Endometrial microvascular endothelial cells (primary cell): ENCODE results near the gene BCKDK. TPM values are rescaled to one million over a fixed set of nuclear protein-coding genes. Genes with fewer than 3 reads are reported as not detected.

ENCODE experiments used
- in situ Hi-C: cut with HindIII; loops from 2 replicates; pipeline ENCODE4 v1.10.0; 2017; ENCODE audit warnings: low sequenced_read_pairs, low pct_unique_long_range_greater_than_20kb; ENCODE audit errors: inconsistent ontology term
- total RNA-seq: library from RNA; depleted of rRNA; stranded (reverse); fragments of >200 nt; gene quantifications from one replicate; pipeline ENCODE4 v1.2.3, GENCODE V29; 2015; ENCODE audit errors: inconsistent ontology term

BCKDK gene
- 88.6 TPM for total RNA-seq

DNA sequence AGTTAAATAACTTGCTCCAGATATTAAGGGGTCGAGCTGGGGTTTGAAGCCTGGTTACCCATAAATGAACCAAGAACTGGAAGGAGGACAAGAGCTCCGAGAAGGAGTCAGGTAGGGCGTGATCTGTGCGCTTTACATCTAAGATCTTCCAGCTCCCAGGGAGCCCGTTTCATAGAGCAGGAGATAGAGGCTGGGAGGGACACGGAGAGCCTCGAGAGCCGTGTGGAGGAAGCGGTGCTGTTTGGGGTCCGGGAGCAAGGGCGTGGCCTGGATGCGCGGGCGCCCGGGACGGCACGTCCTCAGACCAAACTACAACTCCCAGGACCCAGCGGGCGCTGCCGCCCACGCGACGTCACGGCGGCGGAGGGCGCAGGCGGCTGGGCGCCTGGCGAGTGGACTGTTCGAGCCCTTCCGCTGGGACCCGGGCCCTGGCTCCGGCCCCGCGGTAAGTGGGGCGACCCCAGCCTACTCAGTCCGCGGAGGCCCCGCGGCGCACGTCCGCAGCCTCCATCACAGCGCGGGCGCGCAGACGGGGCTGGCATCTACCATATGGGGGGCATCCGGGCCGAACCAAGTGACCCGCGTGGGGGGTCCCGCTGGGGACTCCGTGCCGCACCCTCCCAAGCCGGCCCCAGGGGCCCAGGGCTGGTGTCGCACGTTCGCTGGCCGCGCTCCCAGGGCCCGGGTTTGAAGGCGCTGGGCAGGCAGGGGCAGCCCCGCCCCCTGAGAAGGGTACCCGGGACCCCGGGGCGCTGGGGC is at the start of gene BCKDK:
Gene BCKDK (plus strand): TSS at position 352 of the 759 bp plus-strand sequence. CDS start 838 bp downstream, outside the sequence.
- in situ Hi-C loops: no loop called here

DNA sequence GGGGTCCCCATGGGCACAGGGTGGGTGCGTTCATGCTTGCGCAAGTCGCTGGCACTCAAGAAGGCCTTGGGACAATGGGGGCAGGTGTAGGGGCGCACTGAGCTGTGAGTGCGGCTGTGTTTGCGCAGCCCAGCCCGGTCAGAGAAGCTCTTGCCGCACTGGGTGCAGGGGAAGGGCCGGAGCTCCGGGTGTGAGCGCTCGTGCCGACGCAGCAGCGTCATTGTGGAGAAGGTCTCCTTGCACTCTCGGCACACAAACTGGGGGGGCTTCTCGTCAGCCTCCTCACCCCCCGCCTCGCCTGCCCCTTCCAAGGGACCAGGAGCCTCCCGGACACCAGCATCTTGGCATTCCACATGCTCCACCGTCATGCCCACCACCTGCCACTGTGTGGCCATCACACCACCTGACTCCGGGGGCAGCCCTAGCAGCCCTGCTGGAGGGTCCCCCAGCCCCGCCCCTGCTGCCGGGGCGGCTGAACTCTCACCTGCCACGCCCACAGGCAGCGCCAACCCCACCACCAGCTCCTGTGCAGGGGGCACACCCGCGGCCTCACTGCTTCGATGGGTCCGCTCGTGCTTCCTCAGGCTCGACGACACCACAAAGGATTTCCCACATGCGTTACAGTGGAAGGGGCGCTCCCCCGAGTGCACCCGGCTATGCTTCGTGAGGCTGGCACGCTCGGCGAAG is 46.9 kb upstream of the BCKDK start:
- in situ Hi-C loops: loop anchor here (25.0 kb wide), 1 partner anchor 99 kb away; the partner anchor contains the start of gene SETD1A

DNA sequence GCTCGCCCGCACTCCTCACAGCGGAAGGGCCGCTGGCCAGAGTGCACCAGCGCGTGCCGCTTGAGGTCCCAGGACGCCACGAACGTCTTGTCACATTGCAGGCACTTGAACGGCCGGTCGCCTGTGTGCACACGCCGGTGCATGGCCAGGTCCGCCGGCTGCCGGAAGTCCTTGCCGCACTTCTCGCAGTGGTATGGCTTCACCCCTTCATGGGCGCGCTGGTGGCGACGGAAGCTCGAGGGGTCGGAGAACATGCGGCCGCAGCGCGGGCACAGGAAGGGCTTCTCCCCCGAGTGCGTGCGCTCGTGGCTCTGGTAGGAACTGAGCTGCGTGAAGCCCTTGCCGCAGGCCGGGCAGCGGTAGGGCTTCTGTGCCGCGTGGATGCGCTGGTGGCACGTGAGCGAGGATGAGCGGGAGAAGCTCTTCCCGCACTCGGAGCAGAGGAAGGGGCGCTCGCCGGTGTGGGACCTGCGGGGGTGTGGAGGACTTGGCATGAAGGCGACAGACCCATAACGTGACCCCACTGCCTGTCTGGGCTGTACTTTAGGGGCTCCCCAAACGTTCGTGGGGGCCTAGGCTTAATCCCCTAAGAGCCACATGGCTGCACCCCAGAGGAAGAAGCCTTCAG is 46.3 kb upstream of the BCKDK start:
- in situ Hi-C loops: loop anchor here (25.0 kb wide), 1 partner anchor 100 kb away; the partner anchor contains the start of gene SETD1A

DNA sequence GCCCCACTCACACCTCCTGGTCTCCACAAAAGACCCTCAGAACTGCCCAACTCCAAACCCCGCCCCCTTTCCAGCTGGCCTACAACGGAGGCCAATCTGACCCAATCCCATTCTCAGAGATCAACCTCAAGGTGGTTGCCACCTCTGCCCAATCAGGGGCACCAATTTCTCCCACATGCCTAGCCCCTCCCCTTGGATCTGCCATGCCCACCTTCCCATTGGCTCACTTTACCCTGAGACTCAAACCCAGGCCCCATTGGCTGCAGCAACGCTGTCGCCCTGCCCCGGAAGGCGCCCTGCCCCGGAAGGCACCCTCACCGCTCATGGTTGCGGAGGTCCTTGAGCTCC is 44.7 kb upstream of the BCKDK start:
- in situ Hi-C loops: loop anchor here (25.0 kb wide), 1 partner anchor 101 kb away; the partner anchor contains the start of gene SETD1A

DNA sequence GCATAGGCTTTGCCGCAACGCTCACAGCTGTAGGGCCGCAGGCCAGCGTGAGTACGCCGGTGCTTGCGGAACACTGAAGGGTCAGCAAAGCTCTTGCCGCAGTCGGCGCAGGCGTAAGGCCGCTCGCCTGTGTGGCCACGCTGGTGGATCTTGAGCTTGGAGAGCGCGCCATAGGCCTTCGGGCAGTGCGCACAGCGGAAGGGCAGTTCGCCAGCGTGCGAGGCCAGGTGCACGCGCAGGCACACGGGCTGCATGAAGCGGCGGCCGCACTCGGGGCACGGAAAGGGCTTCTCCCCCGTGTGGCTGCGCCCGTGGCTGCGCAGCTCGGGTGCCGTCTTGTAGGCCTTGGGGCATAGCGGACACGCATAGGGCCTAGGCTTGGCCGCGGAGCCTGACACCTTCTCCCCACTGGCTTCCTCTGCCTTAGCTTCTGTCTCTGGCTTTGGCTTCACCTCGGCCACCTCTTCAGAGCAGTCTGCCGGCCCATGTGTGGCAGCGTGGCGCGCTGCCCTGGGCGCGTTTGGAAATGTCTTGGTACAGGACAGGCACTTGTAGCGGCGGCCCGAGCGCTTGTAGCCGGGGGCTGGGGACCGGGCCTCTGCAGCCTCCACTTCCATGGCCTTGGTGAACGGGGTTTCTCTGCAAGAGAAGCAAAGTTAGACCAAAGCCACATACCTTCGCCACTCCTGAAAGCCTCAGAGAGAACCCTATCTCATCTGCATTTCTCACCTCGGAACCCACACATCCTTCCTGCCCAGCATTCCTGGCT is 44.2 kb upstream of the BCKDK start:
- in situ Hi-C loops: loop anchor here (25.0 kb wide), 1 partner anchor 102 kb away; the partner anchor contains the start of gene SETD1A

DNA sequence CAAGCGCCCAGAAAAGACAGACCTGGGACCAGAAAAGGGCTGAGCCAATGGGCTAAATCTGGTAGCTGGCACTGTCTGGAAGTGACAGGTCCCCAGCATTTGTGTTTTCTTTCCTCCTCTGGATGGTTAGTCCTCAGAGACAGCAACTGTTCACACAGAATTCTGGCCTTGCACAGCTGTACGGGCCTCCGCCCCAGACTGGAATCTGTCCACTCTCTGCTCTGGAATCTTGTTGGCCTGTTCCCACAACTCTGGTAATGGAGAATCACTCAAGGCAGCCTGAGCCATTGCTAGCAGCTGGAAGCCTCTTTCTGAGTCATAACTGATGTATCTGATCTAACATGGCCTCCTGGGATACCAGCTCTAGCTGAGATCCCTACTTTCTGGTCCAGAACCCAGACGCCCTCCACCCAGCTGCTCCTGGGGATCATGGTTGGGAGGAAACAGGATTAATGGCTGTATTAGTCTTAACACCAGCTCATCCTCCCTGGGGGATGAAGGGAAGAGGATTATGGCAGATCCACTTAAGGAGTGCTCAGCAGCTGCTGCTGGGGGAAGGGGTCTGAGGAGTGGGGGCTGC is 43.2 kb upstream of the BCKDK start:
- in situ Hi-C loops: loop anchor here (25.0 kb wide), 1 partner anchor 103 kb away; the partner anchor contains the start of gene SETD1A

DNA sequence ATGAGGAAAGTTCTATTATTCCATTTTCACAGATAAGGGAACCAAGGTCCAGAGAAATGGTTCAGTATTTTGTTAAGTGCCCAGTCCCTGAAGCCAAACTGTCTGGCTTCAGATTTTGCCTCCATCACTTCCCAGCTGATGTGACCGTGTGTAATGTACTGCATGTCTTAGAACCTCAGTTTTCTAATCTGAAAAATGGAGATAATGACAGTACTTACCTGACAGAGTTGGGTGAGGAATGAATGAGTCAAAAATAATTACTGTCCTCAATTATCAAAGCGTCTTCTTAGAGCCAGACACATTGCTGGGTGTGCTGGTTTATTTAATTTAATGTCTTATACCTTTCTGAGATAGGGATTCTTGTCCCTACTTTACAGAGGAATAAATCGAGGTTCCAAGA is 40.8 kb upstream of the BCKDK start:
- in situ Hi-C loops: loop anchor here (25.0 kb wide), 1 partner anchor 105 kb away; the partner anchor contains the start of gene SETD1A

DNA sequence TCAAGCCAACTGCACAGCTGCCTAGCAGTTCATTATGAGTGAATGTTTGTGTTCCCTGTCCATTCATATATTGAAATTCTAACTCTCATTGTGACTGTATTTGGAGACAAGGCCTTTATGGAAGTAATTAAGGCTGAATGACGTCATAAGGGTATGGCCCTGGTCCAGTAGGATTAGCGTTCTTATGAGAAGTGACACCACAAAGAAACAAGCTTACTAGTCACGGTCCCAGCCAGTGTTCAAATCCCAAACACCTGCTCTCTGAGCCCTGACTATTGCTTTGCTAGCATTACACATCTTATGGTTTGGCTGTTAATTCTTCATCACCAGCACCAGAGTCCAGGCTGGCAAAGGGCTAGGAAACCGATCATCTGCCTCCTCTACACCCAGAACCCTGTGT is 36.3 kb upstream of the BCKDK start:
- in situ Hi-C loops: loop anchor here (25.0 kb wide), 1 partner anchor 110 kb away; the partner anchor contains the start of gene SETD1A

DNA sequence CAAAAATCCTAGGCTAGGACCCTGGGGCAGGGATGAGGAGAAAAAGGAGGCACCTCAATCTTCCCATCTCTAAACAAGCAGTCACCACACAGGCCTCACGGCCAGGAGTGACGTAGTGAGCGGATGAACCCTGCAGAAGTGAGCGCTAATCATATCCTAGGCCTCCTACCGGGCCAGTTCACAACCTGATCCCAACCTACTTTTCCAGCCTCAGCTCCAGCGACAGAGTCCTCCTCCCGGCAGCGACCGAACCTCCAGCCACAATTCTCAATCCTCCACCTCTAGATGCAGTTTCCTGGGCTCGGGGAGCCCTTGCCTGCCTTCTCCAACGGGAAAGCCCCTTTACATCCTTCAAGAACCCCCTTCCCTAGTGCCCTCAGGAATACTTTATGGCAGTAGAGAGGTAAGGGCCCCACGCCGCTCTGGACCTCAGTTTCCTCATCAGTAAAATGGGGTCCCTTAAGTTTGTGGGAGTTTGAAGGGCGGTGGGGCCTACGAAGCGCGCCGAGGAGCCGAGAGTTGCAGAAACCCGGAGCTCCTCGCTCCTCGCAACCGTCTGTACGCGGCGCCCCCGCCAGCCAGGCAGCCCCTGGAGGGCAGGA is 35.5 kb upstream of the BCKDK start:
- in situ Hi-C loops: loop anchor here (25.0 kb wide), 1 partner anchor 110 kb away; the partner anchor contains the start of gene SETD1A

DNA sequence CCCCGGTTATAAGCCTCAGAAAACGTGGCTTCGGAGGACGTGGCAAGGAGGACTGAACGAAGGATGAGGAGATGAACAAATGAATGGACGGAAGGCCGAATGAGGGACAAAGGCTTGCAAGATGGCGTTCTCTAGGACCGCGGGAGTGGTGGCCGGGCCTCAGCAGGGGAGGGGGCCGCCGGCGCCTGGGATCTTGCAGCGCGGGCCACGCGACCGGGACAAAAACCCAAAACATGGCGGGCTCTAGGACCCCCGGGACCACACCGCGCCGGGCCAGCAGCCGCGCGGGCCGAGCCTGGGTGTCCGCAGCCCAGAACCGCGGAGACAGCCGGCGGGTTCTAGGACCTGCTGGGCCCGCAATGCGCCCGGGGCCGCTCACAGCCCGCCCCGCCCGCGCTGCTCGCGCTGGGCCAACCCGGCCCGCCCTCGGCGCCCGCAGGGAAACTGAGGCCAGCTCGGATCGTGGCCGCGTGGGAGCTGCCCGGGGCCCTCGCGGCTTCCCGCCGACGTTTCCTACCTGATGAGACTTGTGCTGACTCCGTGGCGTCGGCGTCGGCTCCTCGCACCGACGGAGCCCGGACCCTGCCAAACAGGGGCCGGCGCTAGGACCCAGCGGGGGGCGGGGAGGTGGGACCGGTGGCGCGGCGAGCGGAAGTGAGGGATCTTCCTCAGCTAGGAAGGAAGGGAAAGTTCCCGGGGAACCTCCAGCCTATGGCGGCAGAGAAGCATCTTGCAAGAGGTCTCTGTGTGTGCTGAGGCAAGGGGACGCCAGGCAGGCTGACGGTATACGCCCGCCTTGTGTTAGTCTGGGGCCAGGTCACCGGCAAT is 34.8 kb upstream of the BCKDK start:
- in situ Hi-C loops: loop anchor here (25.0 kb wide), 1 partner anchor 111 kb away; the partner anchor contains the start of gene SETD1A

DNA sequence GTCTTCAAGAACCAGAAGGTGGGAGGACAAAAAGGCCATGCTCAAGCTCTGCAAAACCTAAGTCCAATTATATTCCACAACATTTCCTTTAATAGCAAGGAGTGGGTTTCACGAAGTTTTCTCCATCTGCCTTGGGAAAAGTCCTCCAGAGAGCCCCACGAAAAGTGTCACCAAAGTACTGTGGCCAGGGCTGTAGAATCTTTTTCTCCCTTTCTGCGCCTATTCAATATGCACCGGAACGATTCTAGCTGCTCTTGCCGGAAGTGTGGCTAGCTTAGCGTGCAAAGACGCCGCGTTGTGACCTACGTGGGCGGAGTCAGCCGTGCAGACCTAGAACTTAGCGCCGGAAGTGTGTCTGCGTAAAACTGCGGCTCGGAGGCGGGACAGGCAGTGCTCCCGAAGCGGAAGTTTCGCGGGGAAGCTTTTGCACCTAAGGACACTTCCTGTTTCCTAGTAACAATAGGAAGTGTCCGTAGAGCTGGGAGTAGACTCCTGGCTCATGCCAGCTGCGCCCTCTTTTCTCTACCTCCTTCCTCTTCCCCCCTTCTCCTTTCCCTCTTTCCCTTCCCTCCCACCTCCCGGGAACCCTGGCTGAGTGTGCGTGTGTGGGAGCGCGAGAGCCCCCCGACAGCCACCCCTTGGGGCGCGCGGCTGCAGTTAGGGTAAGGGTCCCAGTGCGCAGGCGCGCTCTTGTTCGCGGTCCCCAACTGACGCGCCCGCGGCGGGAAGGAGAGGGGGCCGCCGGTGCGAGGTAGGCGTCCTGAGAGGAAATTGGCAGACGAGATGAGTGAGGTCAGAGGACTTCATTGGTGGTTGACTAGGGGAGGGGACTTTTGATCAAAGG is 34.0 kb upstream of the BCKDK start, which contains the start of the genes ZNF646 and ZNF668:
Gene ZNF646 (plus strand): TSS at position 453 of the 844 bp plus-strand sequence. CDS start 1,903 bp downstream, outside the sequence.
Gene ZNF668 (minus strand): TSS at position 271 of the 844 bp plus-strand sequence. CDS start 9,781 bp downstream, outside the sequence.
- in situ Hi-C loops: loop anchor here (25.0 kb wide), 1 partner anchor 112 kb away; the partner anchor contains the start of gene SETD1A

DNA sequence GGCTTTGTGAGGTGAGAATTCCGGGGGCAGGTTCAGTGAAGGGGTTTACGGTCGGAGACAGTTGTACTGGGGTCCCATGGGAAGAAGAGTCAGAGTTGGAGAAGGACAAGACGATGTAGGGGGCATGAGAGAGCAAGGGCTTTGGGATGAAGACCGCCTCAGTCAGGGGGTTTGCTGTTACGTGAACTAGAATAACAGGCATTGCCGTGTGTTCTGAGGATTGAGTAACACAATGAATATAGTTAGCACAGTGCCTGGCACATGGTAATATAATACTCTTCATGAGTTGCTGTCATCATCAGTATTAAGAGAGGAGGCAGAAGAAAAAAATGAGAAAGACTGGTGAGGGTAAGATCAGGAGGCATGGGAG is 33.4 kb upstream of the BCKDK start:
- in situ Hi-C loops: loop anchor here (25.0 kb wide), 1 partner anchor 112 kb away; the partner anchor contains the start of gene SETD1A

DNA sequence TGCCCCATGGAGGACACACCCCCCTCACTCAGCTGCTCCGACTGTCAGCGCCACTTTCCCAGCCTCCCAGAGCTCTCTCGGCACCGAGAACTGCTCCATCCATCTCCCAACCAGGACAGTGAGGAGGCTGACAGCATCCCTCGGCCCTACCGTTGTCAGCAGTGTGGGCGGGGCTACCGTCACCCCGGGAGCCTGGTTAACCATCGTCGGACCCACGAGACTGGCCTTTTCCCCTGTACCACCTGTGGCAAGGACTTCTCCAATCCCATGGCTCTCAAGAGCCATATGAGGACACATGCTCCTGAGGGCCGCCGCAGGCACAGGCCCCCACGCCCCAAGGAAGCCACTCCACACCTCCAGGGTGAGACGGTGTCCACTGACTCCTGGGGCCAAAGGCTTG is 31.9 kb upstream of the BCKDK start:
- in situ Hi-C loops: no loop called here

DNA sequence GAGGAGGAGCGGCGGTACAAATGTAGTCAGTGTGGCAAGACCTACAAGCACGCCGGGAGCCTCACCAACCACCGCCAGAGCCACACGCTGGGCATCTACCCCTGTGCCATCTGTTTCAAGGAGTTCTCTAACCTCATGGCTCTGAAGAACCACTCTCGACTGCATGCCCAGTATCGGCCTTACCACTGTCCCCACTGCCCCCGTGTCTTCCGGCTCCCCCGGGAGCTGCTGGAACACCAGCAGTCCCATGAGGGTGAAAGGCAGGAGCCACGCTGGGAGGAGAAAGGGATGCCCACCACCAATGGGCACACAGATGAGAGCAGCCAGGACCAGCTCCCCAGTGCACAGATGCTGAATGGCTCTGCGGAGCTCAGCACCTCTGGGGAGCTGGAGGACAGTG is 31.2 kb upstream of the BCKDK start:
- in situ Hi-C loops: no loop called here

DNA sequence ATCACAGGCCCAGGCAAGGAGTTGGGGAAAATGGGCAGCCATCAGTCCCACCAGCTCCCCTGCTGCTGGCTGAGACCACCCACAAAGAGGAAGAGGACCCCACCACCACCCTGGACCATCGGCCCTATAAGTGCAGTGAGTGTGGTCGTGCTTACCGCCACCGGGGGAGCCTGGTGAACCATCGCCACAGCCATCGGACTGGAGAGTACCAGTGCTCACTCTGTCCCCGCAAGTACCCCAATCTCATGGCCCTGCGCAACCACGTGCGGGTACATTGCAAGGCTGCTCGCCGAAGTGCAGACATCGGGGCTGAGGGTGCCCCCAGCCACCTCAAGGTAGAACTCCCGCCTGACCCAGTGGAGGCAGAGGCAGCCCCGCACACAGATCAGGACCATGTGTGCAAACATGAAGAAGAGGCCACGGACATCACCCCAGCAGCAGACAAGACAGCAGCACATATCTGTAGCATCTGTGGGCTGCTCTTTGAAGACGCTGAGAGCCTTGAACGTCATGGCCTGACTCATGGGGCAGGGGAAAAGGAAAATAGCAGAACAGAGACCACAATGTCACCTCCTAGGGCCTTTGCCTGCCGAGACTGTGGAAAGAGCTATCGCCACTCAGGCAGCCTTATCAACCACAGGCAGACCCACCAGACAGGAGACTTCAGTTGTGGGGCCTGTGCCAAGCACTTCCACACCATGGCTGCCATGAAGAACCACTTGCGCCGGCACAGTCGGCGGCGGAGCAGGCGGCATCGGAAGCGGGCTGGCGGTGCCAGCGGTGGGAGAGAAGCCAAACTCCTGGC is 30.4 kb upstream of the BCKDK start:
- in situ Hi-C loops: no loop called here
